HepG2 (cell line): Measurements from ENCODE around the gene MIEF2. TPM values are rescaled to one million over a fixed set of nuclear protein-coding genes. Genes with fewer than 3 reads are reported as not detected.

ENCODE experiments used
- BCL6 ChIP-seq: IDR thresholded peaks from 2 replicates; pipeline ENCODE4 v1.6.1; 2016; ENCODE audit warnings: missing genetic modification reagents, missing compliant biosample characterization
- CREBL2 ChIP-seq: sonication (generic); formaldehyde crosslinking; IDR thresholded peaks from 2 replicates; pipeline ENCODE4 v1.8.1; 2023; ENCODE audit warnings: missing genetic modification reagents, mild to moderate bottlenecking, borderline replicate concordance
- GATAD2A ChIP-seq: IDR thresholded peaks from 2 replicates; pipeline ENCODE4 v1.6.1; 2016
- ISL2 ChIP-seq: sonication (generic); formaldehyde crosslinking; IDR thresholded peaks from 2 replicates; pipeline ENCODE4 v1.5.0; 2020; ENCODE audit warnings: missing genetic modification reagents
- MXD3 ChIP-seq: IDR thresholded peaks from 2 replicates; pipeline ENCODE4 v1.6.1; 2016; ENCODE audit warnings: mild to moderate bottlenecking, missing biosample characterization, missing genetic modification reagents
- MXI1 ChIP-seq: IDR thresholded peaks from 3 replicates; pipeline ENCODE4 v1.6.1; 2012; ENCODE audit warnings: low read depth, low read length, inconsistent platforms, borderline replicate concordance
- MYC ChIP-seq: sonication (generic); formaldehyde crosslinking; IDR thresholded peaks from 2 replicates; pipeline ENCODE4 v1.9.0; 2021; ENCODE audit warnings: missing genetic modification reagents, borderline replicate concordance
- POLR2A ChIP-seq, 2 experiments: IDR thresholded peaks; 2 replicates each; pipeline ENCODE4 v1.6.1; 2011; ENCODE audit warnings: low read depth in 2 of 2, low read length in 2 of 2, mild to moderate bottlenecking in 1 of 2, moderate library complexity in 1 of 2; ENCODE audit not compliant: insufficient read depth in 1 of 2
- RBM22 ChIP-seq: fragments of 200-400 bp; formaldehyde crosslinking; optimal IDR thresholded peaks from 2 replicates; pipeline ENCODE3; 2017; ENCODE audit warnings: mild to moderate bottlenecking, low read length, moderate library complexity
- RFX3 ChIP-seq: IDR thresholded peaks from 2 replicates; pipeline ENCODE4 v1.6.1; 2016; ENCODE audit warnings: missing biosample characterization, missing genetic modification reagents
- TFAP4 ChIP-seq: sonication (generic); IDR thresholded peaks from 2 replicates; pipeline ENCODE4 v1.6.1; 2016; ENCODE audit warnings: low read depth, borderline replicate concordance
- UBTF ChIP-seq: sonication (generic); formaldehyde crosslinking; IDR thresholded peaks from 2 replicates; pipeline ENCODE4 v1.4.0; 2020; ENCODE audit warnings: mild to moderate bottlenecking, missing genetic modification reagents
- ZNF143 ChIP-seq: sonication (generic); formaldehyde crosslinking; IDR thresholded peaks from 2 replicates; pipeline ENCODE4 v1.4.0; 2020; ENCODE audit warnings: missing genetic modification reagents
- ZNF234 ChIP-seq: sonication (generic); formaldehyde crosslinking; conservative IDR thresholded peaks from 2 replicates; pipeline ENCODE4 v1.5.1; 2020; ENCODE audit warnings: mild to moderate bottlenecking, missing genetic modification reagents
- ZNF263 ChIP-seq: sonication (generic); formaldehyde crosslinking; IDR thresholded peaks from 2 replicates; pipeline ENCODE4 v1.4.0; 2020; ENCODE audit warnings: missing genetic modification reagents
- ZNF292 ChIP-seq: sonication (generic); formaldehyde crosslinking; IDR thresholded peaks from 2 replicates; pipeline ENCODE4 v1.8.1; 2022; ENCODE audit warnings: mild to moderate bottlenecking, low read depth, missing genetic modification reagents, borderline replicate concordance
- ZNF362 ChIP-seq: sonication (generic); formaldehyde crosslinking; IDR thresholded peaks from 2 replicates; pipeline ENCODE4 v1.4.0; 2020; ENCODE audit warnings: missing genetic modification reagents, mild to moderate bottlenecking, borderline replicate concordance
- ZNF619 ChIP-seq: sonication (generic); formaldehyde crosslinking; IDR thresholded peaks from 2 replicates; pipeline ENCODE4 v1.4.0; 2020; ENCODE audit warnings: mild to moderate bottlenecking, missing genetic modification reagents
- ZXDC ChIP-seq: sonication (generic); formaldehyde crosslinking; IDR thresholded peaks from 2 replicates; pipeline ENCODE4 v1.5.0; 2020; ENCODE audit warnings: mild to moderate bottlenecking, missing genetic modification reagents
- polyA plus RNA-seq, 8 experiments: library from polyadenylated mRNA; depleted of rRNA in 3 of 8; stranded (reverse) in 7 of 8; unstranded in 1 of 8; fragments of >200 nt; fragmentation: Illumina TruSeq in 4 of 8; extraction: Trizol in 4 of 8; gene quantifications; 2 replicates each; pipeline versions ENCODE4 v1.2.1 to v1.2.3, GENCODE V29; 2011 to 2016; ENCODE audit warnings: low read depth in 4 of 8, missing spikeins in 1 of 8, mixed read lengths in 1 of 8; ENCODE audit not compliant: insufficient read depth in 1 of 8
- total RNA-seq, 5 experiments: library from RNA; depleted of rRNA; stranded (reverse); fragments of >200 nt; fragmentation: Illumina TruSeq; extraction: Trizol; gene quantifications; 2 replicates each; pipeline ENCODE4 v1.2.3, GENCODE V29; 2016; ENCODE audit warnings: low read depth in 1 of 5
- TF ChIP-seq, protein P1 (sequence below): sonication (generic); formaldehyde crosslinking; IDR thresholded peaks from 2 replicates; pipeline ENCODE4 v1.8.1; 2022; ENCODE audit warnings: low read depth, mild to moderate bottlenecking, missing genetic modification reagents

Gene MIEF2
- total and polyA plus RNA-seq, 2 of the 13 experiments (the other 11 are each of a cell fraction or from before 2014, with no cell fraction given): 6.0 to 8.0 TPM

DNA sequence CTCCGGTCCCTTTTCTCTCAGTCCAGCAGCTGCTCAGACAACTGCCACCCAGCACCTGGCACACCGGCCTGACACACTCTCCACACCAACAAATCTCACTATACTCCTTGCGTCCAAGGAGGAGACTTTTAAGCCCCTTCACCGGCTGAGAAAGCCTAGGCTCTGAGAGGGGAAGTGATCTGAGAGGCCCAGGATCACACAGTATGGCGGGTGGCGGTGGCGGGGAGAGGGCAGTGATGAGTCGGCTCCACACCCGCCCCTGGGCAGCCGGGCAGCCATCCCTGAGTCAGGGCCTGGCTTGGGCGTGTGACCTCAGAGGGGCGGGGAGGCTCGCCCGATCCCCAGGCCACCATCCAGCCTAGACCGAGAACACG, 2.5 kb upstream of the MIEF2 start (continued):
- 0 out of 2 replicates have a peak, but pooled peaks have one; percentile 39 for TF ChIP-seq MXD3 (CRISPR knock-in tag)
- peak; percentile 27; the same call in 1 of the 3 replicates for TF ChIP-seq MXI1
- TF ChIP-seq ZNF143 (CRISPR knock-in tag): 0 out of 2 replicates have a peak, but pooled peaks have one; percentile 11
- 0 out of 2 replicates have a peak, but pooled peaks have one; percentile 16 for TF ChIP-seq BCL6 (CRISPR knock-in tag)
- TF ChIP-seq RBM22: no peak
- TF ChIP-seq POLR2A (IDR thresholded peaks at IDR 0.05; ENCODE audit: insufficient read depth in 1 of 2, low read depth in 2 of 2, low read length in 2 of 2): peak in 1 of 2 experiments; percentile 27; a peak in 1 of 4 replicates
- TF ChIP-seq TFAP4: 0 out of 2 replicates have a peak, but pooled peaks have one; percentile 17
- no peak for TF ChIP-seq ZNF362
- TF ChIP-seq RFX3 (CRISPR knock-in tag): no peak
- no peak for TF ChIP-seq ZNF619 (CRISPR knock-in tag)
- TF ChIP-seq CREBL2 (CRISPR knock-in tag): 0 out of 2 replicates have a peak, but pooled peaks have one; percentile 27
- no peak for TF ChIP-seq ZNF292 (CRISPR knock-in tag)
- TF ChIP-seq ZNF263 (CRISPR knock-in tag): peak; percentile 54; the same call in 1 of the 2 replicates
- TF ChIP-seq ZNF234 (CRISPR knock-in tag): no peak
- peak; percentile 34; the same call in 1 of the 2 replicates for TF ChIP-seq ZXDC (CRISPR knock-in tag)
- TF ChIP-seq ISL2 (CRISPR knock-in tag): peak; percentile 41; the same call in 1 of the 2 replicates
- peak; percentile 59; the same call in 1 of the 2 replicates for TF ChIP-seq MYC
- no peak for TF ChIP-seq GATAD2A (CRISPR knock-in tag)
- TF ChIP-seq, protein P1, sequence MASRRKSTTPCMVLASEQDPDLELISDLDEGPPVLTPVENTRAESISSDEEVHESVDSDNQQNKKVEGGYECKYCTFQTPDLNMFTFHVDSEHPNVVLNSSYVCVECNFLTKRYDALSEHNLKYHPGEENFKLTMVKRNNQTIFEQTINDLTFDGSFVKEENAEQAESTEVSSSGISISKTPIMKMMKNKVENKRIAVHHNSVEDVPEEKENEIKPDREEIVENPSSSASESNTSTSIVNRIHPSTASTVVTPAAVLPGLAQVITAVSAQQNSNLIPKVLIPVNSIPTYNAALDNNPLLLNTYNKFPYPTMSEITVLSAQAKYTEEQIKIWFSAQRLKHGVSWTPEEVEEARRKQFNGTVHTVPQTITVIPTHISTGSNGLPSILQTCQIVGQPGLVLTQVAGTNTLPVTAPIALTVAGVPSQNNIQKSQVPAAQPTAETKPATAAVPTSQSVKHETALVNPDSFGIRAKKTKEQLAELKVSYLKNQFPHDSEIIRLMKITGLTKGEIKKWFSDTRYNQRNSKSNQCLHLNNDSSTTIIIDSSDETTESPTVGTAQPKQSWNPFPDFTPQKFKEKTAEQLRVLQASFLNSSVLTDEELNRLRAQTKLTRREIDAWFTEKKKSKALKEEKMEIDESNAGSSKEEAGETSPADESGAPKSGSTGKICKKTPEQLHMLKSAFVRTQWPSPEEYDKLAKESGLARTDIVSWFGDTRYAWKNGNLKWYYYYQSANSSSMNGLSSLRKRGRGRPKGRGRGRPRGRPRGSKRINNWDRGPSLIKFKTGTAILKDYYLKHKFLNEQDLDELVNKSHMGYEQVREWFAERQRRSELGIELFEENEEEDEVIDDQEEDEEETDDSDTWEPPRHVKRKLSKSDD (CRISPR knock-in tag): 0 out of 2 replicates have a peak, but pooled peaks have one; percentile 17
- TF ChIP-seq UBTF (CRISPR knock-in tag): peak; percentile 94; the same call in 1 of the 2 replicates
